Measurements from ENCODE around the gene MRPS10.

DNA sequence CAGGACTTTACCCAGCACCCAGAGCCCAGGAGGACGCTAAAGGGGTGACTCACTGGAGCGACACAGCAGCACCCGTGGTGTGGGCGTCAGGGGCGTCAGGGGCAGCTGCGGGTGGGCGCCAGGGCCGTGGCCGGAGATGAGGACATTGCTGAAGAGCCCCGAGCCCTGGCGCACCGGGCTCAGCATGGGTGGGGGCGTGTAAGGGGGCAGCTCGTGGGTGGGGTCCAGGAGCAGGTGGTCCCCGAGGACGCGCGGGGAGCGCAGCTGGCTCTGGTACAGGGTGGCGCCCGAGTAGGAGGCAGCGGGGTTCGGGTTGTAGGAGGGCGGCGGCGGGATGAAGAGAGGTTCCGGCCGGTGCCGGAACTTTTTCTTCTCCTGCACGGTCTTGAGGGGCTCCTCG is 41.6 kb upstream of the MRPS10 start:
- TF ChIP-seq, protein P1, sequence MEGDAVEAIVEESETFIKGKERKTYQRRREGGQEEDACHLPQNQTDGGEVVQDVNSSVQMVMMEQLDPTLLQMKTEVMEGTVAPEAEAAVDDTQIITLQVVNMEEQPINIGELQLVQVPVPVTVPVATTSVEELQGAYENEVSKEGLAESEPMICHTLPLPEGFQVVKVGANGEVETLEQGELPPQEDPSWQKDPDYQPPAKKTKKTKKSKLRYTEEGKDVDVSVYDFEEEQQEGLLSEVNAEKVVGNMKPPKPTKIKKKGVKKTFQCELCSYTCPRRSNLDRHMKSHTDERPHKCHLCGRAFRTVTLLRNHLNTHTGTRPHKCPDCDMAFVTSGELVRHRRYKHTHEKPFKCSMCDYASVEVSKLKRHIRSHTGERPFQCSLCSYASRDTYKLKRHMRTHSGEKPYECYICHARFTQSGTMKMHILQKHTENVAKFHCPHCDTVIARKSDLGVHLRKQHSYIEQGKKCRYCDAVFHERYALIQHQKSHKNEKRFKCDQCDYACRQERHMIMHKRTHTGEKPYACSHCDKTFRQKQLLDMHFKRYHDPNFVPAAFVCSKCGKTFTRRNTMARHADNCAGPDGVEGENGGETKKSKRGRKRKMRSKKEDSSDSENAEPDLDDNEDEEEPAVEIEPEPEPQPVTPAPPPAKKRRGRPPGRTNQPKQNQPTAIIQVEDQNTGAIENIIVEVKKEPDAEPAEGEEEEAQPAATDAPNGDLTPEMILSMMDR (IDR thresholded peaks at IDR 0.05) = no peak
- TF ChIP-seq POLR2A (IDR thresholded peaks at IDR 0.05) = no peak

Data from lower leg skin (tissue), 3 donors.